ENCODE measurements around the gene SCAP. TPM values are rescaled to one million over a fixed set of nuclear protein-coding genes. Genes with fewer than 3 reads are reported as not detected.
"Not testable (repeated sequence)": the region's sequence is repeated elsewhere in the genome, so short reads cannot be mapped to it uniquely, and the experiment has no call there.

The SCAP gene
- total RNA-seq, 6 donors from 2014 or later = 65.7 to 134 (median 81.8) TPM

- Histone ChIP-seq H3K9me3 (no peaks in the 10 kb centered on the region), H3K27me3 (no peaks in the 10 kb centered on the region), H3K36me3 (no peaks in the 10 kb centered on the region), H3K4me3 (no peak overlapping the region), H3K4me1 (peaks cover 18 to 33% (median 19%) of the 10 kb centered on the region in 4 donors), H3K27ac (no peak overlapping the region)
- TF ChIP-seq POLR2AphosphoS5 (IDR thresholded peaks at IDR 0.05) (no peak), POLR2A (IDR thresholded peaks at IDR 0.05) (no peak), CTCF (IDR thresholded peaks at IDR 0.05) (no peak), EP300 (IDR thresholded peaks at IDR 0.05) (no peak)
- WGBS, 2 donors = 55 to 77% methylated on average over 3 of the region's 3 CpGs
- ATAC-seq (ENCODE audit: low FRiP score in 2 of 2) = no peak
- DNase-seq = no peak
Observed at GRCh38 chr3:47473391-47473790, 2.4 kb downstream of the SCAP start.

GRCh38 chr3:47469616-47470015 is 6.1 kb downstream of the SCAP start:
- Histone ChIP-seq H3K9me3 (no peaks in the 10 kb centered on the region), H3K36me3 (no peaks in the 10 kb centered on the region), H3K4me3 (no peak overlapping the region), H3K27ac (no peak overlapping the region), H3K4me1 (peaks cover 11 to 24% (median 17%) of the 10 kb centered on the region in 4 donors), H3K27me3 (no peaks in the 10 kb centered on the region)
- TF ChIP-seq CTCF (IDR thresholded peaks at IDR 0.05) (no peak), POLR2AphosphoS5 (IDR thresholded peaks at IDR 0.05) (no peak)
- 94 to 95% methylated on average over 3 of the region's 3 CpGs for WGBS, 2 donors
- DNase-seq = no peak
- ATAC-seq (ENCODE audit: low FRiP score in 2 of 2) = no peak

GRCh38 chr3:47468315-47468714 is 7.4 kb downstream of the SCAP start:
- peaks cover 5 to 25% (median 15%) of the 10 kb centered on the region in 4 donors for H3K4me1 ChIP-seq
- H3K9me3 ChIP-seq; H3K36me3 ChIP-seq; H3K4me3 ChIP-seq; ATAC-seq (ENCODE audit: low FRiP score in 2 of 2); DNase-seq; H3K27me3 ChIP-seq; H3K27ac ChIP-seq: not testable (repeated sequence)
- WGBS, 2 donors = 92 to 94% methylated on average over 1 of the region's 1 CpG

- no peaks in the 10 kb centered on the region for H3K9me3 ChIP-seq
- no peaks in the 10 kb centered on the region for H3K27me3 ChIP-seq
- DNase-seq (no peak), ATAC-seq (ENCODE audit: low FRiP score in 2 of 2) (peak in 1 of 2 donors; percentile 34)
- no peak overlapping the region for H3K27ac ChIP-seq
- no peaks in the 10 kb centered on the region for H3K36me3 ChIP-seq
- peaks cover 5 to 25% (median 21%) of the 10 kb centered on the region in 4 donors for H3K4me1 ChIP-seq
- 44 to 55% methylated on average over 1 of the region's 1 CpG for WGBS, 2 donors
- no peak overlapping the region for H3K4me3 ChIP-seq
- TF ChIP-seq CTCF (IDR thresholded peaks at IDR 0.05) = no peak
- no peak for TF ChIP-seq POLR2AphosphoS5 (IDR thresholded peaks at IDR 0.05)
- TF ChIP-seq EP300 (IDR thresholded peaks at IDR 0.05) = no peak
- TF ChIP-seq POLR2A (IDR thresholded peaks at IDR 0.05) = no peak
Observed at GRCh38 chr3:47464588-47464987, 11.2 kb downstream of the SCAP start.

GRCh38 chr3:47459534-47460085 is 16.1 kb downstream of the SCAP start:
- H3K4me3 ChIP-seq; H3K27me3 ChIP-seq; H3K36me3 ChIP-seq; ATAC-seq (ENCODE audit: low FRiP score in 2 of 2); H3K9me3 ChIP-seq; DNase-seq; H3K27ac ChIP-seq: not testable (repeated sequence)
- 76 to 86% methylated on average over 9 of the region's 9 CpGs for WGBS, 2 donors
- H3K4me1 ChIP-seq = peaks cover 8 to 26% (median 19%) of the 10 kb centered on the region in 4 donors

GRCh38 chr3:47456984-47457383 is 18.8 kb downstream of the SCAP start:
- Histone ChIP-seq H3K9me3 (no peaks in the 10 kb centered on the region), H3K4me1 (peaks cover 8 to 11% (median 9%) of the 10 kb centered on the region in 4 donors), H3K27ac (no peak overlapping the region), H3K36me3 (no peaks in the 10 kb centered on the region), H3K27me3 (no peaks in the 10 kb centered on the region), H3K4me3 (no peak overlapping the region)
- TF ChIP-seq POLR2A (IDR thresholded peaks at IDR 0.05) (no peak), EP300 (IDR thresholded peaks at IDR 0.05) (no peak), POLR2AphosphoS5 (IDR thresholded peaks at IDR 0.05) (no peak)
- ATAC-seq (ENCODE audit: low FRiP score in 2 of 2) (no peak), DNase-seq (no peak)
